ENCODE measurements around the gene ASIC2.

GRCh38 chr17:33138627-33139026, 154.5 kb downstream of the ASIC2 start:
- TF ChIP-seq, protein P1, sequence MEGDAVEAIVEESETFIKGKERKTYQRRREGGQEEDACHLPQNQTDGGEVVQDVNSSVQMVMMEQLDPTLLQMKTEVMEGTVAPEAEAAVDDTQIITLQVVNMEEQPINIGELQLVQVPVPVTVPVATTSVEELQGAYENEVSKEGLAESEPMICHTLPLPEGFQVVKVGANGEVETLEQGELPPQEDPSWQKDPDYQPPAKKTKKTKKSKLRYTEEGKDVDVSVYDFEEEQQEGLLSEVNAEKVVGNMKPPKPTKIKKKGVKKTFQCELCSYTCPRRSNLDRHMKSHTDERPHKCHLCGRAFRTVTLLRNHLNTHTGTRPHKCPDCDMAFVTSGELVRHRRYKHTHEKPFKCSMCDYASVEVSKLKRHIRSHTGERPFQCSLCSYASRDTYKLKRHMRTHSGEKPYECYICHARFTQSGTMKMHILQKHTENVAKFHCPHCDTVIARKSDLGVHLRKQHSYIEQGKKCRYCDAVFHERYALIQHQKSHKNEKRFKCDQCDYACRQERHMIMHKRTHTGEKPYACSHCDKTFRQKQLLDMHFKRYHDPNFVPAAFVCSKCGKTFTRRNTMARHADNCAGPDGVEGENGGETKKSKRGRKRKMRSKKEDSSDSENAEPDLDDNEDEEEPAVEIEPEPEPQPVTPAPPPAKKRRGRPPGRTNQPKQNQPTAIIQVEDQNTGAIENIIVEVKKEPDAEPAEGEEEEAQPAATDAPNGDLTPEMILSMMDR (IDR thresholded peaks at IDR 0.05), result no peak
- no peak for TF ChIP-seq POLR2A (IDR thresholded peaks at IDR 0.05)
- no peak for TF ChIP-seq POLR2AphosphoS5 (IDR thresholded peaks at IDR 0.05)
